HAP-1 (cell line): ENCODE measurements around the gene CEP57L1.
"Not testable (repeated sequence)": the region's sequence is repeated elsewhere in the genome, so short reads cannot be mapped to it uniquely, and the experiment has no call there.

Experiments
- DNase-seq, 2 experiments: peaks; one replicate each; pipeline ENCODE4 v3.0.0-alpha.2; 2016 to 2020; ENCODE audit warnings: low spot score in 2 of 2
- H3K27me3 ChIP-seq: fragments of 250-450 bp; sonication (Bioruptor Pico); 2 replicates; pipeline ENCODE4 v1.5.1; 2020; ENCODE audit warnings: low read depth, mild to moderate bottlenecking, moderate library complexity
- H3K36me3 ChIP-seq: fragments of 250-450 bp; sonication (Bioruptor Pico); replicated peaks from 2 replicates; pipeline ENCODE4 v1.5.1; 2020; ENCODE audit warnings: mild to moderate bottlenecking
- H3K4me1 ChIP-seq: fragments of 250-450 bp; sonication (Bioruptor Pico); 2 replicates; pipeline ENCODE4 v1.5.1; 2020; ENCODE audit warnings: mild to moderate bottlenecking
- H3K4me3 ChIP-seq: fragments of 250-450 bp; sonication (Bioruptor Pico); 2 replicates; pipeline ENCODE4 v1.5.1; 2020; ENCODE audit warnings: mild to moderate bottlenecking, moderate library complexity
- H3K9me3 ChIP-seq: fragments of 250-450 bp; sonication (Bioruptor Pico); 2 replicates; pipeline ENCODE4 v1.5.1; 2020; ENCODE audit warnings: mild to moderate bottlenecking, moderate library complexity
- in situ Hi-C: fragments of 300-500 bp; cut with MboI; formaldehyde crosslinking; loops from 3 replicates; pipeline ENCODE4 v1.14.3; 2020; ENCODE audit warnings: low sequenced_read_pairs, inconsistent platforms, mixed read lengths

The CEP57L1 gene

DNA sequence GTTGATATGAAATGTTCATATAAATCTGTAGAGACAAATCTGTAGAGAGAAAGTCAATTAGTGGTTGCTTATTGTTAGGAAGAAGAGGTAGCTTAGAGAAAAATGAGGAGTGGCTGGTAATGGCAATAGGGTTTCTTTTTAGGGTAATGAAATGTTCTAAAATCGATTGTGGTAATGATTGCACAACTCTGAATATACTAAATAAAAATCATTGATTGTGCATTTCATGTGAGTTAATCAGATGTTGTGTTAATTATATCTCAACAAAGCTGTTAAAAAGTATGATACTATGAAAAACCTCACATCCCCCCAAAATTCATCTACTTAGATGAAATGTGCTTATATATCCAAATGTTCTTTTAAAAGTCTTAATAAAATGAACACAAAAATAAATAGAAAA is 84.2 kb downstream of the CEP57L1 start:
- H3K4me3 ChIP-seq = no peak overlapping the region
- in situ Hi-C loops = no loop called here
- peaks cover 5% of the 10 kb centered on the region for H3K27me3 ChIP-seq
- H3K4me1 ChIP-seq = no peaks in the 10 kb centered on the region
- no peaks in the 10 kb centered on the region for H3K36me3 ChIP-seq
- no peaks in the 10 kb centered on the region for H3K9me3 ChIP-seq
- DNase-seq = no peak

DNA sequence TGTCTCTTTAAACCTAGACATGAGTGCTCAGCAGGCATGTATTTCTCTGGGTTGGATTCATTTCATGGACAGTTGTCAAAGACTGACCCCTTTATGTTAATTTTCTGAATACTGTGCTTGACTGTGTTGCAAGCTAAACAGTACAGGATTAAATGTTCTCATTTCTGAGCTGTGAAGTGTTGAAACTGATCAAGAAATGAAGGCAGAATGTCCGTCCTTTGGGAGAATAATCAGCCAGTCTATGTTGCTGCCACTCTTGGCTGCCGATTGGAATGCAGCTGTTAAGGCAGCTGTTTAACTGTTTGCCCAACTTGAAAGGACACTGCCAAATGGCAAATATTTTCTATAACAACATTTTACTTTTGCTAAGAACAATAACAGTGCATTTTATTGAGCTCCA is 87.3 kb downstream of the CEP57L1 start:
- in situ Hi-C loops = no loop called here
- Histone ChIP-seq H3K36me3 (no peaks in the 10 kb centered on the region), H3K9me3 (no peaks in the 10 kb centered on the region), H3K4me1 (no peaks in the 10 kb centered on the region), H3K4me3 (no peak overlapping the region), H3K27me3 (peaks cover 14% of the 10 kb centered on the region)
- DNase-seq = no peak

DNA sequence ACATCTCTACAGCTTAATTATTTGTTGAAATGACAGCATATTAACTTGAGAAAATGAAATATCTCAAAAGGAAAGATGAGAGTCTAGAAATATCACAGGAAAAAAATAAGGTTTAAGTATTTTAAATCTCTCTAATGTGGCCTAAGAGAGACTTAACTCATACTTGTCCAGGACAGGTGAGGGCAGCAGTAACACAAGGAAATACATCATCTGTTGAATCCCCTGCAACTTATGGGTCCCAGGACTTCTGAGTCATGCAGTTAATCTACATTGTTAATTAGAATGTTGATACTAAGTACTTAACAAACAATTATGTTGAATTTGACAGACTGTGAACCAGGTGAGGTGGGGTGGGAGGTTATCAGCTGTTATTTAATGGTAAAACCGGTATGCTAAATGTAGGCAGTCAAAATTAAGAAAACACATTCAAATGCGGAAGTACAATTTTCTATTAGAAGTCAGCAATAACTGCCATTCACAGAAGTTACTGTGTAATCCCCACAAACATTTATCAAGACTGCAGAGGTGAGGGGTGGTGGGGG is 87.9 kb downstream of the CEP57L1 start:
- H3K9me3 ChIP-seq = no peaks in the 10 kb centered on the region
- in situ Hi-C loops = no loop called here
- peaks cover 16% of the 10 kb centered on the region for H3K27me3 ChIP-seq
- no peaks in the 10 kb centered on the region for H3K36me3 ChIP-seq
- DNase-seq = no peak
- H3K4me3 ChIP-seq = no peak overlapping the region
- no peaks in the 10 kb centered on the region for H3K4me1 ChIP-seq

DNA sequence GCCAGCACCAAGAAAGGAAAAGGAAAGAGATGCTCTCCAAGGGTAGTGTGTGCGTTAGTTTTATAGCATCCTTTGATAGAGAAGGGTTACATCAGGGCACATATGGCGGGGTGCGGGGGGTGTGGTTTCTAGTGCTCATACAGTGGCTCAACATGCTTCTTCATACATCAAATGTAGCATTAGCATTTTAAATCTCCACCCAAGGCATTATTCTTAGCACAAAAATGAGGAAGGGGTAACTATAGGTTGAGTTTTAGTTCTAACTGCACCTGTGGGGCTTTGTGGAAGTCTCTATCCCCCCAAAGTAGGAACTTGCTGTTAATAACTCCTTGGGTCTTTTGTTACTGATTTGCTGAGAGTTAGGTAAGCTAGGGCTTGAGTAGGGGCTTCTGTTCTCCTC is 89.3 kb downstream of the CEP57L1 start:
- no peak for DNase-seq
- H3K4me3 ChIP-seq = no peak overlapping the region
- in situ Hi-C loops = loop anchor here (5.0 kb wide), 1 partner anchor 198 kb away; the partner anchor contains the start of gene CD164

DNA sequence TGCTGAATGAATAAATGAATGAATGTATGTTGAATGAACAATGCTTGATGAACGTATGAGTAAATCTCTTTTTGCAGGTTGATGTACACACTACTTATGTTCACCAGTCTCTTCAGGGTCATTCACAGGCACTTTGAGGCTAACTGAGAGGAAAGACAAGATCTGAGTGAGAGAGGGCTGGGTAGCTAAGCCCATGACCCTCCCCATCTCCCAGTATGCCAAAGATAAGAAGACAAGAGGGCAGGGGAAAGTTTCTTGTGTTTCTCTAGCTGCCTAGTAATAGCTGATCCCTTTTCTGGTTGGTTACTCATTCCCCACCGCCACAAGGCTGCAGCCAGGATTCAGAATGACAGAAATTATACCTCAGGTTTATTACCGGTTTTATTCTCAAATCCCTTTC is 90.7 kb downstream of the CEP57L1 start:
- Histone ChIP-seq H3K36me3 (no peaks in the 10 kb centered on the region), H3K27me3 (peaks cover 16% of the 10 kb centered on the region), H3K9me3 (no peaks in the 10 kb centered on the region), H3K4me3 (no peak overlapping the region), H3K4me1 (no peaks in the 10 kb centered on the region)
- in situ Hi-C loops = loop anchor here (5.0 kb wide), 1 partner anchor 196 kb away; the partner anchor contains the start of gene CD164
- DNase-seq = no peak

More for the DNA sequence above, 89.3 kb downstream of the CEP57L1 start:
- Histone ChIP-seq H3K36me3 (no peaks in the 10 kb centered on the region), H3K27me3 (peaks cover 16% of the 10 kb centered on the region), H3K9me3 (no peaks in the 10 kb centered on the region), H3K4me1 (no peaks in the 10 kb centered on the region)

DNA sequence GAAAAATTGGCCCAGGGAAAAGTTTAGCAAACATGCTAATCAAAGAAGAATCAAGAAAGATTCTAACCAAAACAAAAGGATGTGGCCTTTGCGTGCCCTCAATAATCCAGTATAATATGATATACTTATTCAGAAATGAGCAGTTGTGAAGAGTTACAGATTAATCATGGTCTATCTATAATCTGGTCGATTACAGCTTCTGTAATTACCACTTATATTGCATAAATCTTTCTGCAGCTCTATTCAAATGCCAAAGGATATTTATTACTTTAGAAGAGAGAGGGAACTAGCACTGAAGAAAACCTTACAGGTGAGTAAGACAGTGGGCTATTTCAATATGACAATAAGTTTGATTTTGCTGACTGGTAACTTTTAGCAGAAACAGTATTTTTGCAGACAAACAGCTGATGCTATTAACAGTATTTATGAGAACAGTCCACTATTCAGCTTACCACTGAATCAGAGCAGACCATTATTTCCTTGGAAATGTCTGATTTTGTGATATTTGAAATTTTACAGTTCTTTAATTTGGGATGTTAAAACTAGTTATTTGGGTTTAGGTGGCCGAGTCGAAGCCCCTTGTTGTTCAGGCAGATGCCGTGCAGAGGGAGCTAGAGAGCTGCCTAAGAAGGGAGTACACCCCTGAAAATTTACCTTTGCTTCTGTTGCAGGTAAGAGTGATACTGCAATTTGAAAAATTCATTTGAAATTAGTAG is 92.2 kb downstream of the CEP57L1 start:
- peak in 1 of 2 experiments; percentile 59 for DNase-seq
- Histone ChIP-seq H3K9me3 (no peaks in the 10 kb centered on the region), H3K4me1 (no peaks in the 10 kb centered on the region), H3K4me3 (no peak overlapping the region), H3K27me3 (peaks cover 16% of the 10 kb centered on the region), H3K36me3 (no peaks in the 10 kb centered on the region)
- in situ Hi-C loops = loop anchor here (5.0 kb wide), 1 partner anchor 195 kb away; the partner anchor contains the start of gene CD164

DNA sequence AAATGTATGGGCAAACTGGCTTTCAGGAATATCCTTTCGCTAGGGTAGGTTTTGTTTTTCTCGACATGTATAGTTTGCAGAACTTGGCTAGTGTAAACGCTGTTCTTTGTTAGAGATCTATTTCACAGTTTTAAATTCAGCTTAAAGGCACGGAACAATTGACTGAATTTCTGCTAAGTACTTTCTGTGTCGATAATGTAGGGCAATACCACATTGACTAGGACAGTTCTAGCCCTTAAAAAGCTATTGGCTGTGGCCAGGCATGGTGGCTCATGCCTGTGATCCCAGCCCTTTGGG is 92.8 kb downstream of the CEP57L1 start:
- no peak for DNase-seq
- H3K27me3 ChIP-seq = peaks cover 16% of the 10 kb centered on the region
- no peaks in the 10 kb centered on the region for H3K36me3 ChIP-seq
- in situ Hi-C loops = loop anchor here (5.0 kb wide), 1 partner anchor 194 kb away; the partner anchor contains the start of gene CD164
- H3K9me3 ChIP-seq = no peaks in the 10 kb centered on the region
- no peak overlapping the region for H3K4me3 ChIP-seq
- no peaks in the 10 kb centered on the region for H3K4me1 ChIP-seq

DNA sequence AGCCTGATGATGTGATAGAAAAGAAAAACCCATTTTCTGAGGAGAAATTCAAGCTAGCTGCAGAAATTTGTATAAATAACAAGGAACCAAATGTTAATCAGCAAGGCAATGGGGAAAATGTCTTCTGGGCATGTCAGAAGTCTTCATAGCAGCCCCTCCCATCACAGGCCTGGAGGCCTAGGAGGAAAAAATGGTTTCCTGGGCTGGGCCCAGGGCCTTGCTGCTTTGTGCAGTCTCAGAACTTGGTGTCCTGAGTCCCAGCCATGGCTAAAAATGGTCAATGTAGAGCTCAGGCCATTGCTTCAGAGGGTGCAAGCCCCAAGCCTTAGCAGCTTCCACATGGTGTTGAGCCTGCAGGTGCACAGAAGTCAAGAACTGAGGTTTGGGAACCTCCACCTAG is 96.1 kb downstream of the CEP57L1 start:
- in situ Hi-C loops, DNase-seq: not testable (repeated sequence)

DNA sequence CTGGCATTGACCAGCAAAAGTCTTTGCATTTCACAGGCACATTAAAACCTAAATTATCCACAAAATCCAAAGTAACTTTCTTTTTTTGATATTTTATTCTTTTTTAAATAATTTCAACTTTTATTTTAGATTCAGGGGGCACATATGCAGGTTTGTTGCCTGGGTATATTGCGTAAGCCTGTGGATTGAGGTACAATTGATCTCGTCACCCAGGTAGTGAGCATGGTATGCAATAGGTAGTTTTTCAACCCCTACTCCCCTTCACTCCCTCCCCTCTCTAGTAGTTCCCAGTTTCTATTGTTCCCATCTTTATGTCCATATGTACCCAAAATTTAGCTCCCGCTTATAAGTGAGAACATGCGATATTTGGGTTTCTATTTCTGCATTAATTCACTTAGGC is 97.6 kb downstream of the CEP57L1 start:
- Histone ChIP-seq H3K4me3 (no peak overlapping the region), H3K9me3 (no peaks in the 10 kb centered on the region), H3K36me3 (no peaks in the 10 kb centered on the region), H3K4me1 (no peaks in the 10 kb centered on the region), H3K27me3 (no peaks in the 10 kb centered on the region)
- DNase-seq = no peak
- in situ Hi-C loops = no loop called here

More for the DNA sequence above, 96.1 kb downstream of the CEP57L1 start:
- H3K4me1 ChIP-seq, H3K27me3 ChIP-seq, H3K4me3 ChIP-seq, H3K36me3 ChIP-seq, H3K9me3 ChIP-seq: not testable (repeated sequence)

DNA sequence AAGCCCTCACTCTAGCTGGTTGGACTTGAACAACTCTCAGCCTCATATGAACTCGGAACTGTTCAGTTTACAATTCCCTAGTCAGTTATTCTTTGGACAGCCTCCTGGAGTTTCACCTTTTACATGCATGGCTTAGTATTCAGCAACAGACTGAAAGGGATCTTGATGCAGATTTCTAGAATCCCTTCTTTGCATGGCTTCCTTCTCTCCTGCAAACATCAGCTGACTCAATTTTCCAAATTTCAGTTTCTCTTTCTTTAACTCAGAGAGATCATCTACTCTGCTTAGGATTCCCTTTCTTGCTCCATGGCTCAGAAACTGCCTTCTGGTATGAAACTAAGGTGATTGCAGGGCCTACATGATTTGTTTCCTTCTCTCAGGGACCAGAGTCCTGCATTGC is 99.6 kb downstream of the CEP57L1 start:
- H3K27me3 ChIP-seq = no peaks in the 10 kb centered on the region
- no peaks in the 10 kb centered on the region for H3K4me1 ChIP-seq
- no peaks in the 10 kb centered on the region for H3K36me3 ChIP-seq
- in situ Hi-C loops = no loop called here
- H3K4me3 ChIP-seq = no peak overlapping the region
- no peaks in the 10 kb centered on the region for H3K9me3 ChIP-seq
- DNase-seq = no peak

DNA sequence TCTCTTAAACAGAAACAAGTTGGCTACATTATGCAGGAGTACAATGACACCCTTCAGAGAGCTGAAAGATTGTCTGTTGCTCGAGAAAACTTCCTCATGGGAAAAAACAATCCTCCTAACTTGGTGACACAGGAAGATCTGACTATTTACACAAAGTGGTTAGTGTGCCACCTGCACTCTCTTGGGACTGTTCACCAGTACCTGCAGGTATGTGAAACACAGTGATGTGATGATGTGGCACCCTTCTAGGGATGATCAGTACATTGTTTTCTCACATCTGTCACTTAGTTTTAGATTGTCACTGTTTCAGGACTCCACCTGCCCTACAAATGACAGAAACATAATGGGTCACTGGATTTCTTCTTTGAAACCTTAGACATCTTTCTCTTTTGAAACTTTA is 101.8 kb downstream of the CEP57L1 start:
- Histone ChIP-seq H3K36me3 (no peaks in the 10 kb centered on the region), H3K4me3 (no peak overlapping the region), H3K9me3 (no peaks in the 10 kb centered on the region), H3K27me3 (no peaks in the 10 kb centered on the region), H3K4me1 (no peaks in the 10 kb centered on the region)
- in situ Hi-C loops = no loop called here
- no peak for DNase-seq

DNA sequence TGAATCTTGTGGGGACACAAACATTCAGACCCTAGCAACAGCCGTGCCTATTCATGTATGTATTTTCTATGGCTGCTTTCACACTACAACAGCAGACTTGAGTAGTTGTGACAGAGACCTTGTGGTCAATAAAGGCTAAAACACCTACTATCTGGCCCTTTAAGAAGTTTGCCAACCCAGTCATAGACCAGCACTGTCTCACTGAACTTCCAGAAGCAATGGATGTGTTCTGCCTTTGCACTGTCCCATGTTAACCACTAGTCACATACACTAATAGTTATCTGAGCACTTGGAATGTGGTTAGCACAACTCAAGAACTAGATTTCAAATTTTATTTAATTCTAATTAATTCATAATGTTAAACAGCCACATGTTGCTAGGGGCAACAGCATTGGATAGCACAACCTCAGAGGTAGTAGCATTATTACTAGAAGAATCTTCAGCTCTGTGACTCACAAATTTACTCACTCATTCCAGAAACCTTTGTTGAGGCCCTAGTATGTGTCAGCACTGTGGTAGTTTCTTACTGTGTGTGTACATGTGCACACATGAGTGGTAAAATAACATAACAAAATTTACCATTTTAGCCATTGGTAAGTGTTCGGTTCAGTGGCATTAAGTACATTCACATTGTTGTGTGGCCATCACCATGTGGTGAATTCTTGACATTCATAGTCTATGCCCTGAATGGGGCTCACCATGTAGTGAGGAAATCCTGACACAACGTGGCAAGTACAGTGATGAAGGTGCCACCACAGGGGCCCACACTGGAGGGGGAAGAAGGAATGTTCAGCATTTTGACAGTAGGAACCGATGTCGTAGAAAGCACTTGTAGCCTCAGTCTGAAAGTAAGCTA is 107.3 kb downstream of the CEP57L1 start:
- no peaks in the 10 kb centered on the region for H3K36me3 ChIP-seq
- no peak for DNase-seq
- no peaks in the 10 kb centered on the region for H3K9me3 ChIP-seq
- H3K4me1 ChIP-seq = no peaks in the 10 kb centered on the region
- no peaks in the 10 kb centered on the region for H3K27me3 ChIP-seq
- in situ Hi-C loops = no loop called here
- H3K4me3 ChIP-seq = no peak overlapping the region

DNA sequence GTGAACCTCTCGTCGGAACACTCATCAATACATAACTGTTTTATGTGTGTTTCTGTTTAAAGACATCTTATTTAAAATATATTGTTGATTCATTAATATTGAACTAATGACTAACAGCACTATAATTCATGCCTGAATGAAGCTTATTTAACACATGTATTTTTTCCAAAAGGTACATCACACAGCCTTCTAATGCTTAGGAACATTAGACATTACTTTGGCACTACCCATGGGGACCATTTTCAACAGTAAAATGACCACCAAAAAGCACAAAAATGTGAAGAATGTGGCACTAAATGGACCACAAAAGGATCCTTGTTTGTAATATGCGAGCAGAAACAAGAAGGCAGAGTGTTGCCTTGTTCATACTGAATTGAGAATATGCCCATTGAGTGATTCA is 109.2 kb downstream of the CEP57L1 start:
- H3K4me3 ChIP-seq = no peak overlapping the region
- H3K36me3 ChIP-seq = no peaks in the 10 kb centered on the region
- H3K4me1 ChIP-seq = no peaks in the 10 kb centered on the region
- DNase-seq = no peak
- H3K27me3 ChIP-seq = no peaks in the 10 kb centered on the region
- H3K9me3 ChIP-seq = no peaks in the 10 kb centered on the region
- in situ Hi-C loops = no loop called here

DNA sequence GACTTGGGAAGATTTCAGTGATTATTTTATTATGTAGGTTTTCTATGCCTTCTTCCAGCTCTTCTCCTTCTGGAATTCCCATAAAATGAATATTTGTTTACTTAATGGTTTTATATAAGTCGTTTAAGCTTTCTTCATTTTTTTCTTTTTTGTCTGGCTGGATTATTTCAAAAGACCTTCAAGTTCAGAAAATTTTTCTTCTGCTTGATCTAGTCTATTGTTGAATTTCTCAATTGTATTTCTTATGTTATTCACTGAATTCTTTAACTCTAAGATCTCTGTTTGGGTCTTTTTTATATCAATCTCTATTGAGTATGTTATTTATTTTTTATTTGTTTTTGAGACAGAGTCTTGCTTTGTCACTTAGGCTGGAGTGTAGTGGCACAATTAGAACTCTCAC is 117.4 kb downstream of the CEP57L1 start:
- in situ Hi-C loops = no loop called here
- no peak for DNase-seq
- no peak overlapping the region for H3K4me3 ChIP-seq
- no peaks in the 10 kb centered on the region for H3K9me3 ChIP-seq
- no peaks in the 10 kb centered on the region; the same call in 1 of the 2 replicates for H3K27me3 ChIP-seq
- no peaks in the 10 kb centered on the region for H3K4me1 ChIP-seq
- no peaks in the 10 kb centered on the region for H3K36me3 ChIP-seq
